Erythroblast (primary cell): ENCODE data around the gene CECR2.

Source experiments
- GATA1 ChIP-seq: IDR thresholded peaks from 2 replicates; pipeline ENCODE4 v1.6.1; 2011; ENCODE audit warnings: low read depth, mild to moderate bottlenecking, control low read depth, low read length, moderate library complexity
- POLR2A ChIP-seq: IDR thresholded peaks from 2 replicates; pipeline ENCODE4 v1.6.1; 2011; ENCODE audit warnings: mild to moderate bottlenecking, low read length

DNA sequence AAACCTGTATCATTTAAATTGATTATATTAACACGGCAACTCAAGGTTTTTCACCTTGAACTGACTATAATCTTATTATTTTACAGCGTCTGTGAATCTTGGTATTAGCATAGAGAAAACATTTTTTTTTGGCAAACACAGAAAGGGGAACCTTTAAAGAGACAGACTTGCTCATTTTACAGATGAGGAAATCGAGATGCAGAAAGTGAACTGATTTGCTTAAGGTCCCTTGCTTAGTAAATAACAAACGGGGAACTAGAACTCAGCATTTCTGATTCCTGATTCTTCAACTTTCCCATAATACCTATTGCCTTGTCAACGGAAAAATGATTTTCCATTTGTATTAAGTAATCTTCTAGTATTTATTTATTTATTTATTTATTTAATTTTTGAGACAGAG, 33.2 kb upstream of the CECR2 start:
- TF ChIP-seq POLR2A: no peak
- no peak for TF ChIP-seq GATA1
